Left lung (tissue), 10 donors: ENCODE data around the gene TMEM220. TPM values are rescaled to one million over a fixed set of nuclear protein-coding genes. Genes with fewer than 3 reads are reported as not detected.
A peak's percentile ranks its signal among the peaks of the same experiment; 100 is the strongest.
"Not testable (repeated sequence)": the region's sequence is repeated elsewhere in the genome, so short reads cannot be mapped to it uniquely, and the experiment has no call there.

Source experiments
- ATAC-seq: fragments of 200-7000 bp; cut with Tn5 transposase; one replicate; pipeline ENCODE4 v1.9.1; 2020; ENCODE audit warnings: moderate library complexity
- DNase-seq, 4 donors: peaks; one replicate each; pipeline ENCODE4 v3.0.0-alpha.2; 2013 to 2020
- H3K27ac ChIP-seq, 2 donors: fragments of 200-600 bp; sonication (generic) in 1 of 2; one replicate each; pipeline versions ENCODE4 v1.5.0 to v1.8.0; 2020 to 2021
- H3K27me3 ChIP-seq, 2 donors: fragments of 200-600 bp; sonication (generic) in 1 of 2; one replicate each; pipeline versions ENCODE4 v1.5.0 to v1.8.0; 2020 to 2021
- H3K36me3 ChIP-seq, 2 donors: fragments of 200-600 bp; sonication (generic) in 1 of 2; one replicate each; pipeline versions ENCODE4 v1.5.0 to v1.8.0; 2020 to 2021
- H3K4me1 ChIP-seq, 2 donors: fragments of 200-600 bp; one replicate each; pipeline ENCODE4 v1.8.0; 2021
- H3K4me3 ChIP-seq, 2 donors: fragments of 200-600 bp; sonication (generic) in 1 of 2; one replicate each; pipeline versions ENCODE4 v1.5.0 to v1.8.0; 2020 to 2021; ENCODE audit warnings: mild to moderate bottlenecking in 1 of 2
- H3K9me3 ChIP-seq, 2 donors: fragments of 200-600 bp; sonication (generic) in 1 of 2; one replicate each; pipeline versions ENCODE4 v1.5.0 to v1.8.0; 2020 to 2021
- intact Hi-C, 2 donors: fragments of 100-400 bp; cut with DNase I; formaldehyde crosslinking; loops; one replicate each; pipeline versions ENCODE4 v1.11.2 to v1.14.2; 2022
- polyA plus RNA-seq, 6 donors: library from polyadenylated mRNA; unstranded; fragments of 120-200 nt; gene quantifications; one replicate each; pipeline ENCODE4 v1.2.1, GENCODE V29; 2013; ENCODE audit not compliant: insufficient read length in 6 of 6
- total RNA-seq, 2 donors: library from RNA; stranded (reverse); fragmentation: NEBNext Ultra II Directional; extraction: Animal tissue kit (Norgen Biotek cat#: 25700); gene quantifications; one replicate each; pipeline ENCODE4 v1.2.1, GENCODE V29; 2021
- TF ChIP-seq, protein P1 (sequence below), 2 donors: fragments of 200-600 bp; sonication (generic) in 1 of 2; IDR thresholded peaks; one replicate each; pipeline versions ENCODE4 v1.5.0 to v1.8.0; 2021; ENCODE audit warnings: antibody characterized with exemption in 2 of 2
- donor health status: DM: no; HTN: yes; CAD: no.
- donor health status: DM: no; HTN: no; CAD: no.

Gene TMEM220
- total and polyA plus RNA-seq, 8 donors: 6.9 to 18.3 (median 11.6) TPM

DNA sequence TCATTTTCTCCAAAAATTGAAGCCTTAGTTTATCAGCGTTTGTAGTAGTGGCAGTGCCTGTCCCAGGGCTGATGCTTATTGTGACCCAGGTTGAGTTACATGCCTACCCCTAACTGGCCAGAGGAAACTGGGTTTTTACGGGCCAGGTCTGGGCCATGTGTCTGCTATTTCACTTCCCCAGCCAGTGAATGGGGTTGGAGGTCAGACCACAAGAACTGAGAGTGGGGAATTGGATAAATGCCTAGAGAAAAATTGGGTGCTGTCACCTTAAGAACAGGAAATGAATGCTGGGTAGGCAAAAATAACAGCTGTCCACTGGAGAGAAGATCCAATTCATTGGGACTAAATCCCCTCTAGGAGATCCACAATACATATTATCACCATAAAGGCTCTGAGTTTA, 27.2 kb downstream of the TMEM220 start:
- no peak for ATAC-seq
- intact Hi-C loops: no loop called here
- no peak for DNase-seq
- H3K4me3 ChIP-seq: no peak overlapping the region
- peaks cover 0 to 24% of the 10 kb centered on the region in 2 donors for H3K4me1 ChIP-seq
- TF ChIP-seq, protein P1, sequence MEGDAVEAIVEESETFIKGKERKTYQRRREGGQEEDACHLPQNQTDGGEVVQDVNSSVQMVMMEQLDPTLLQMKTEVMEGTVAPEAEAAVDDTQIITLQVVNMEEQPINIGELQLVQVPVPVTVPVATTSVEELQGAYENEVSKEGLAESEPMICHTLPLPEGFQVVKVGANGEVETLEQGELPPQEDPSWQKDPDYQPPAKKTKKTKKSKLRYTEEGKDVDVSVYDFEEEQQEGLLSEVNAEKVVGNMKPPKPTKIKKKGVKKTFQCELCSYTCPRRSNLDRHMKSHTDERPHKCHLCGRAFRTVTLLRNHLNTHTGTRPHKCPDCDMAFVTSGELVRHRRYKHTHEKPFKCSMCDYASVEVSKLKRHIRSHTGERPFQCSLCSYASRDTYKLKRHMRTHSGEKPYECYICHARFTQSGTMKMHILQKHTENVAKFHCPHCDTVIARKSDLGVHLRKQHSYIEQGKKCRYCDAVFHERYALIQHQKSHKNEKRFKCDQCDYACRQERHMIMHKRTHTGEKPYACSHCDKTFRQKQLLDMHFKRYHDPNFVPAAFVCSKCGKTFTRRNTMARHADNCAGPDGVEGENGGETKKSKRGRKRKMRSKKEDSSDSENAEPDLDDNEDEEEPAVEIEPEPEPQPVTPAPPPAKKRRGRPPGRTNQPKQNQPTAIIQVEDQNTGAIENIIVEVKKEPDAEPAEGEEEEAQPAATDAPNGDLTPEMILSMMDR (IDR thresholded peaks at IDR 0.05): no peak
- no peaks in the 10 kb centered on the region for H3K27me3 ChIP-seq
- H3K27ac ChIP-seq: no peak overlapping the region
- no peaks in the 10 kb centered on the region for H3K9me3 ChIP-seq
- peaks cover 0 to 29% of the 10 kb centered on the region in 2 donors for H3K36me3 ChIP-seq

DNA sequence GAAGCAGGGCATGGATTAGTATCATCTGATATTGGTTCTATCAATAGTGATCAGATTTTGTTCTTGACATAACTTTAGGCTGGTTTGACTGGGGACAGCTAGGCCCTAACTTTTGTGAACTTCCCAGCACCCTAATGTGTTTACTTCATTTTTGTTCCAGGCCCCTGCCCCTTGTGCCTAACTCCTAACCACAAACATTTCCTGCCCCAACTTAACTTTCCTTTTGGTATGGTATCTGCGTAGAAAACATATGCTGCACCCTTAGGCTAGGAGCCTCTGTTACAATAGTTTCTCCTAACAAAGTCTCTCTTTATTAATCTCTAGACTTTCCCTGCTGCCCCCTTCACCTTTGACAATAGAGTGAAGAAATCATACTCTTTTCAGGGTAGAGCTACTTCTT, 30.0 kb downstream of the TMEM220 start:
- Histone ChIP-seq H3K4me1 (peaks cover 7 to 38% of the 10 kb centered on the region in 2 donors), H3K36me3 (peaks cover 0 to 10% of the 10 kb centered on the region in 2 donors), H3K4me3 (no peak overlapping the region), H3K9me3 (no peaks in the 10 kb centered on the region), H3K27me3 (no peaks in the 10 kb centered on the region), H3K27ac (no peak overlapping the region)
- DNase-seq (no peak), ATAC-seq (no peak)
- intact Hi-C loops: no loop called here
- TF ChIP-seq, protein P1 (IDR thresholded peaks at IDR 0.05): no peak

DNA sequence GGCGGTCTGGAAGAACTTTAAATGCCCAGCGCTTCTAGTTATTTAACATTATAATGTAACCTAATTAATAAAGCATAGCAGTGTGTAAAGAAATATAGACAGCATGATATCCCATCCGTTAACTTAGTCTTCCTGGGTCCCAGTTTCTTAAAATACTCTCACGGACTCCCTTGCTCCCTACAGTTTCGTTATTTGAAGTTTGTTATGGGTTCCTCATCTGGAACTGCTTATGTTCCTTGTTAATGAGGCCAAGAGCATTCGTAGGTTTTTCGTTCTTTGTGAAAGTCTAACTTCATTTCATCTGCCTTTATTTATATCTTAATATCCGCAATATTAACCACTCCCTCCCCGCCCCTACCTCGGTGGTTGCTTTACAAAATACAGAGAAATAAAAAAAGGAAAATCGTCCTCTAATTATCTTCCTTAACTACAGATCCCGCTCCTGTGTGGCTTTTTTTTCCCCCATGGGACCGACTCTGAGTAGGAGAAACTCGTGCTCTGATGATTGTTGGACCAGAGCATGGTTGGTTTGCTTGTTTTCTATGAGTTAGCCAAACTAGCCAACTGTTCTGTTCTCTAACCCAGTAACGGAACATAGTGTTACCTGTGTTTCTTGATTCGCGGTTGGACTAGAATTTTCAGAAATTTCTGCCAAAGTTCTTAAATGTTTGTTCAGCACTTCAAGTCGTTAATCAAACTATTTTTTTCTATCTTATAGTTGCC, 31.6 kb downstream of the TMEM220 start:
- intact Hi-C loops: no loop called here
- ATAC-seq: peak; percentile 9

DNA sequence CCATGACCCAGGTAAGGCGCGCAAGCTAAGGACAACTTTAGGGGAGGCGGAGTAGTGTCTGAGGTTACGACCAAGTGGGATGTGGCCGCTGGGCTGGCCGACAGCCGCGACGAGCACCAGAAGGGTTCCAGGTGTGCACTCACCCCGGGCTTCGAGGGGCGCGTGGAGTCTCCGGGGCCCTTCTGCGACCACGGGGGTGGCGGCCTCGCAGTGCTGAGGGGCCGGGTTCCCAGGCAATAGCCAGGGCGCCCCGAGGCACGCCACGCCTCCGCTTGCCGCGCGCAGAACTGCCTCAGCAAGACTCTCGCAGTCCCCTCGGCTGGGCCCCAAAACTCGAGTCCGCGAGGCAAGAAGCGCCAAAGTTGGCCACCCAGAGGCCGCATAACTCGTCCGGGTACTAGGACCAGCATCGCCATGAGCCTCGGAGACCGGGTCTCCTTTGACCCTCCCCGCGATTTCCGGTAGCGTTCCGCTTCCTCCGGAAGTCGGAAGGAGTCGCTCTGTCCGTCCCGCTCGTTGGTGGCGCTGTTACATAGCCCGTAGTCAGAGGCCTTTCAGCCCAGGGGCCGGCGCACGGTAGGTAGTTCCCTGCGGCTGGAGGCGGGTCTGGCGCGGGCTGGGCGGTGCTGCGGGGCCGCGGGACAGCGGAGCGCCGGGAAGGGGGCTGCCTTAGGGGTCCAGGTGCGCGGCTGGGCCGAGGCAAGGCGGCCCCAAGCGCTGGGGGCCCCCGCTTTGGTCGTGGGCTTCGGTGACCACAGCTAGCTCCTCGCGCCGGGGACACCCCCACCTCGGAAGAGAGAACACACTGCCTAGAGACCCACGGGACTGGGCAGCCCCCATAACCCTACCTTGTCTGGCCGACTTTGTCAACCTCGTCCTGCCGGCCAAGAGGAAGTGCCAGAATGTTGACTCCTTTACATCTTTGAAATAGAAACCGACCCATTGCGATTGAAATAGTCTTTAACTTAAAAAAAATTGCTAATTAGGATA, 32.4 kb downstream of the TMEM220 start, which contains the start of the genes ADPRM and SCO1:
Gene ADPRM (plus strand): TSS at position 503 of the 990 bp plus-strand sequence. CDS start 7,333 bp downstream, outside the sequence.
Gene SCO1 (minus strand): TSS at position 442 of the 990 bp plus-strand sequence. CDS start 26 bp downstream, at position 416.
- peak within 1 kb of the TSS; percentile 88 to 98 for H3K4me3 ChIP-seq
- intact Hi-C loops: no loop called here
- no peaks in the 10 kb centered on the region for H3K27me3 ChIP-seq
- ATAC-seq: peak; percentile 99
- peak; percentile 89 to 98 (median 96) for DNase-seq
- TF ChIP-seq, protein P1 (IDR thresholded peaks at IDR 0.05): peak; percentile 27 to 36
- no peaks in the 10 kb centered on the region for H3K9me3 ChIP-seq
- H3K36me3 ChIP-seq: peaks cover 0 to 32% of the 10 kb centered on the region in 2 donors
- peaks cover 7 to 35% of the 10 kb centered on the region in 2 donors for H3K4me1 ChIP-seq
- H3K27ac ChIP-seq: peak within 1 kb of the TSS; percentile 94 to 96

More for the DNA sequence above, 31.6 kb downstream of the TMEM220 start:
- Histone ChIP-seq H3K27ac (peak overlapping the region; percentile 94 to 96), H3K4me3 (peak overlapping the region; percentile 88 to 98), H3K4me1 (peaks cover 7 to 38% of the 10 kb centered on the region in 2 donors), H3K36me3 (peaks cover 0 to 23% of the 10 kb centered on the region in 2 donors), H3K9me3 (no peaks in the 10 kb centered on the region), H3K27me3 (no peaks in the 10 kb centered on the region)
- TF ChIP-seq, protein P1 (IDR thresholded peaks at IDR 0.05): no peak
- DNase-seq: peak in 1 of 4 donors; percentile 7

DNA sequence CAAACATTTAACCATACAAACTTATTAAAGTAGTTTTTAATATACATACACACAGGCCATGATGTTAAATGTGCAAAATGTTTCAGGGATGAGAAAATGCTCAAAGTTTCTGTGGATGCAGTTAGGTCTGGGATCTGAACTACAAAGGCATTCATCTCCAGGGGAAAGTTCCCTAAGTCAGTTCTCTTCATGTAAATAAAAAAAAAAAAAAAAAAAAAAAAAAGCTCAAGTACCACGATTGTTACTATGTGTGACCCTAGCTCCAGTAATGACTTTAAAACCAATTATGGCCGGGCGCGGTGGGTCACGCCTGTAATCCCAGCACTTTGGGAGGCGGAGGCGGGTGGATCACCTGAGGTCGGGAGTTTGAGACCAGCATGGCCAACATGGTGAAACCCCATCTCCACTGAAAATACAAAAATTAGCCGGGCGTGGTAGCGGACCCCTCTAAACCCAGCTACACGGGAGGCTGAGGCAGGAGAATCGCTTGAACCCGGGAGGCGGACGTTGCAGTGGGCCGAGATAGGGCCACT, 33.9 kb downstream of the TMEM220 start:
- Histone ChIP-seq H3K4me3 (peak overlapping the region in 1 of 2 donors; percentile 88), H3K36me3 (peaks cover 0 to 46% of the 10 kb centered on the region in 2 donors), H3K4me1 (peaks cover 7 to 35% of the 10 kb centered on the region in 2 donors)
- H3K27me3 ChIP-seq, intact Hi-C loops, H3K9me3 ChIP-seq, H3K27ac ChIP-seq, DNase-seq, ATAC-seq: not testable (repeated sequence)
